Natural killer cell (primary cell): ENCODE measurements around the gene EMSY. TPM values are rescaled to one million over a fixed set of nuclear protein-coding genes. Genes with fewer than 3 reads are reported as not detected.

ENCODE experiments used
- ATAC-seq, 3 donors: fragments of 150-1000 bp in 2 of 3; fragments of 200-7000 bp in 1 of 3; cut with Tn5 transposase; 1 replicate in 1 of 3; 2 replicates in 2 of 3; pipeline ENCODE4 v1.10.0; 2021; ENCODE audit warnings: mild to moderate bottlenecking in 2 of 3, moderate library complexity in 2 of 3
- DNase-seq, 2 donors: peaks; one replicate each; pipeline versions ENCODE4 v3.0.0 to v3.0.0-alpha.2; 2013 to 2021; ENCODE audit warnings: mixed read lengths in 1 of 2
- H3K27ac ChIP-seq: one replicate; pipeline ENCODE4 v1.5.1; 2013; ENCODE audit warnings: mild to moderate bottlenecking, low read length
- H3K27me3 ChIP-seq: one replicate; pipeline ENCODE4 v1.6.1; 2013; ENCODE audit warnings: low read length; ENCODE audit not compliant: control insufficient read depth, insufficient read depth
- H3K36me3 ChIP-seq: one replicate; pipeline ENCODE4 v1.6.1; 2013; ENCODE audit warnings: low read length; ENCODE audit not compliant: control insufficient read depth, insufficient read depth
- H3K4me1 ChIP-seq: one replicate; pipeline ENCODE4 v1.6.1; 2013; ENCODE audit warnings: low read length; ENCODE audit not compliant: control insufficient read depth, insufficient read depth
- H3K4me3 ChIP-seq: one replicate; pipeline ENCODE4 v1.5.1; 2013; ENCODE audit warnings: low read length
- H3K9me3 ChIP-seq: one replicate; pipeline ENCODE4 v1.6.1; 2013; ENCODE audit warnings: low read length; ENCODE audit not compliant: control insufficient read depth, insufficient read depth
- H3K27ac Mint-ChIP-seq, 2 donors: one replicate each; pipeline ENCODE4 v1.8.0; 2022; ENCODE audit warnings: mild to moderate bottlenecking in 2 of 2, mixed read lengths in 2 of 2, moderate library complexity in 1 of 2
- H3K27me3 Mint-ChIP-seq, 2 donors: one replicate each; pipeline ENCODE4 v1.8.0; 2022; ENCODE audit warnings: low read depth in 2 of 2, mixed read lengths in 2 of 2
- H3K36me3 Mint-ChIP-seq: one replicate; pipeline ENCODE4 v1.8.0; 2022; ENCODE audit warnings: mixed read lengths
- H3K4me1 Mint-ChIP-seq, 2 donors: one replicate each; pipeline ENCODE4 v1.8.0; 2022; ENCODE audit warnings: mixed read lengths in 2 of 2
- H3K4me3 Mint-ChIP-seq: one replicate; pipeline ENCODE4 v1.8.0; 2022; ENCODE audit warnings: mild to moderate bottlenecking, moderate library complexity, mixed read lengths
- H3K9me3 Mint-ChIP-seq, 2 donors: one replicate each; pipeline ENCODE4 v1.8.0; 2022; ENCODE audit warnings: mixed read lengths in 2 of 2
- WGBS: methylation state at CpG from one replicate; pipeline ENCODE4 v1.1.7; 2013; ENCODE audit warnings: missing lambda C conversion rate; ENCODE audit not compliant: insufficient coverage; 5-methylcytosine and 5-hydroxymethylcytosine counted together
- intact Hi-C: fragments of 100-400 bp; cut with micrococcal nuclease; formaldehyde crosslinking; loops from one replicate; pipeline ENCODE4 v1.14.2; 2022
- total RNA-seq, 4 donors: library from RNA; stranded (reverse); fragments of 120-200 nt in 1 of 4; gene quantifications; one replicate each; pipeline versions ENCODE4 v1.2.3 to v1.2.4, GENCODE V29; 2013 to 2022
- TF ChIP-seq, protein P1 (sequence below): fragments of 200-600 bp; IDR thresholded peaks from one replicate; pipeline ENCODE4 v1.8.0; 2022; ENCODE audit warnings: antibody characterized with exemption

Gene EMSY
- total RNA-seq, 3 donors from 2014 or later (not counting 1 experiment from before 2014, with no cell fraction given): 36.0 to 43.8 (median 39.4) TPM

- Mint-ChIP-seq H3K27ac (peak overlapping the region; percentile 98 to 99), H3K9me3 (no peaks in the 10 kb centered on the region), H3K36me3 (no peaks in the 10 kb centered on the region), H3K27me3 (no peaks in the 10 kb centered on the region), H3K4me1 (peaks cover 25 to 45% of the 10 kb centered on the region in 2 donors), H3K4me3 (peak overlapping the region; percentile 98)
- Histone ChIP-seq H3K27ac (peak overlapping the region; percentile 86), H3K36me3 (peaks cover 14% of the 10 kb centered on the region), H3K4me3 (peak overlapping the region; percentile 84), H3K9me3 (no peaks in the 10 kb centered on the region), H3K4me1 (peaks cover 12% of the 10 kb centered on the region), H3K27me3 (no peaks in the 10 kb centered on the region)
- ATAC-seq: no peak
- DNase-seq: no peak
- intact Hi-C loops: loop anchor here (1.0 kb wide), 1 partner anchor 63 kb away; the partner anchor contains the start of genes GVQW3 and THAP12
- TF ChIP-seq, protein P1, sequence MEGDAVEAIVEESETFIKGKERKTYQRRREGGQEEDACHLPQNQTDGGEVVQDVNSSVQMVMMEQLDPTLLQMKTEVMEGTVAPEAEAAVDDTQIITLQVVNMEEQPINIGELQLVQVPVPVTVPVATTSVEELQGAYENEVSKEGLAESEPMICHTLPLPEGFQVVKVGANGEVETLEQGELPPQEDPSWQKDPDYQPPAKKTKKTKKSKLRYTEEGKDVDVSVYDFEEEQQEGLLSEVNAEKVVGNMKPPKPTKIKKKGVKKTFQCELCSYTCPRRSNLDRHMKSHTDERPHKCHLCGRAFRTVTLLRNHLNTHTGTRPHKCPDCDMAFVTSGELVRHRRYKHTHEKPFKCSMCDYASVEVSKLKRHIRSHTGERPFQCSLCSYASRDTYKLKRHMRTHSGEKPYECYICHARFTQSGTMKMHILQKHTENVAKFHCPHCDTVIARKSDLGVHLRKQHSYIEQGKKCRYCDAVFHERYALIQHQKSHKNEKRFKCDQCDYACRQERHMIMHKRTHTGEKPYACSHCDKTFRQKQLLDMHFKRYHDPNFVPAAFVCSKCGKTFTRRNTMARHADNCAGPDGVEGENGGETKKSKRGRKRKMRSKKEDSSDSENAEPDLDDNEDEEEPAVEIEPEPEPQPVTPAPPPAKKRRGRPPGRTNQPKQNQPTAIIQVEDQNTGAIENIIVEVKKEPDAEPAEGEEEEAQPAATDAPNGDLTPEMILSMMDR: no peak
- 0% methylated on average over 10 of the region's 10 CpGs for WGBS
These were observed 794 bp upstream of the EMSY start for GRCh38 chr11:76444065-76444383.

- Mint-ChIP-seq H3K4me3 (peak overlapping the region; percentile 98), H3K27ac (peak overlapping the region; percentile 98 to 99), H3K9me3 (no peaks in the 10 kb centered on the region), H3K4me1 (peaks cover 31 to 52% of the 10 kb centered on the region in 2 donors), H3K27me3 (no peaks in the 10 kb centered on the region), H3K36me3 (no peaks in the 10 kb centered on the region)
- TF ChIP-seq, protein P1: no peak
- Histone ChIP-seq H3K36me3 (peaks cover 26% of the 10 kb centered on the region), H3K9me3 (no peaks in the 10 kb centered on the region), H3K27me3 (no peaks in the 10 kb centered on the region), H3K27ac (peak overlapping the region; percentile 86), H3K4me3 (peak overlapping the region; percentile 84), H3K4me1 (peaks cover 12% of the 10 kb centered on the region)
- under 1% methylated on average over 51 of the region's 56 CpGs for WGBS
- intact Hi-C loops: no loop called here
- ATAC-seq: peak; percentile 5 to 9 (median 8)
- peak; percentile 32 to 56 for DNase-seq
These were observed 585 bp downstream of the EMSY start for GRCh38 chr11:76445121-76446084.

- Histone ChIP-seq H3K27ac (no peak overlapping the region), H3K4me1 (peaks cover 11% of the 10 kb centered on the region), H3K36me3 (peaks cover 50% of the 10 kb centered on the region), H3K9me3 (no peaks in the 10 kb centered on the region), H3K4me3 (no peak overlapping the region), H3K27me3 (no peaks in the 10 kb centered on the region)
- peaks cover 27 to 42% of the 10 kb centered on the region in 2 donors for H3K4me1 Mint-ChIP-seq
- H3K9me3 Mint-ChIP-seq: no peaks in the 10 kb centered on the region
- TF ChIP-seq, protein P1: no peak
- H3K36me3 Mint-ChIP-seq: peaks cover 6% of the 10 kb centered on the region
- no peak overlapping the region for H3K4me3 Mint-ChIP-seq
- no CpG with 5 or more reads among the region's 2 CpGs for WGBS
- ATAC-seq: no peak
- H3K27me3 Mint-ChIP-seq: no peaks in the 10 kb centered on the region
- intact Hi-C loops: no loop called here
- H3K27ac Mint-ChIP-seq: peak overlapping the region in 1 of 2 donors; percentile 63
- DNase-seq: no peak
These were observed 3.7 kb downstream of the EMSY start for GRCh38 chr11:76448506-76448905.
